Fibroblast of villous mesenchyme (primary cell): ENCODE measurements around the gene RAB3IL1. TPM values are rescaled to one million over a fixed set of nuclear protein-coding genes. Genes with fewer than 3 reads are reported as not detected.

Experiments used
- DNase-seq: peaks from one replicate; pipeline ENCODE4 v3.0.0-alpha.2; 2010; ENCODE audit warnings: low read depth
- H3K4me3 ChIP-seq: 2 replicates; pipeline ENCODE4 v1.5.1; 2011; ENCODE audit warnings: low read depth, mild to moderate bottlenecking, low read length
- CTCF ChIP-seq: IDR thresholded peaks from 2 replicates; pipeline ENCODE4 v1.5.1; 2012; ENCODE audit warnings: low read depth, mild to moderate bottlenecking, low read length; ENCODE audit not compliant: insufficient read depth
- total RNA-seq: library from RNA; depleted of rRNA; stranded (reverse); fragments of >200 nt; gene quantifications from 2 replicates; pipeline ENCODE4 v1.2.3, GENCODE V29; 2012

Gene RAB3IL1
- total RNA-seq, 1 donor, result 6.9 TPM

- peak; percentile 90 for TF ChIP-seq CTCF
- H3K4me3 ChIP-seq, result no peak overlapping the region
- peak; percentile 65 for DNase-seq
Measured at GRCh38 chr11:61897387-61898246, 19.7 kb downstream of the RAB3IL1 start.

DNA sequence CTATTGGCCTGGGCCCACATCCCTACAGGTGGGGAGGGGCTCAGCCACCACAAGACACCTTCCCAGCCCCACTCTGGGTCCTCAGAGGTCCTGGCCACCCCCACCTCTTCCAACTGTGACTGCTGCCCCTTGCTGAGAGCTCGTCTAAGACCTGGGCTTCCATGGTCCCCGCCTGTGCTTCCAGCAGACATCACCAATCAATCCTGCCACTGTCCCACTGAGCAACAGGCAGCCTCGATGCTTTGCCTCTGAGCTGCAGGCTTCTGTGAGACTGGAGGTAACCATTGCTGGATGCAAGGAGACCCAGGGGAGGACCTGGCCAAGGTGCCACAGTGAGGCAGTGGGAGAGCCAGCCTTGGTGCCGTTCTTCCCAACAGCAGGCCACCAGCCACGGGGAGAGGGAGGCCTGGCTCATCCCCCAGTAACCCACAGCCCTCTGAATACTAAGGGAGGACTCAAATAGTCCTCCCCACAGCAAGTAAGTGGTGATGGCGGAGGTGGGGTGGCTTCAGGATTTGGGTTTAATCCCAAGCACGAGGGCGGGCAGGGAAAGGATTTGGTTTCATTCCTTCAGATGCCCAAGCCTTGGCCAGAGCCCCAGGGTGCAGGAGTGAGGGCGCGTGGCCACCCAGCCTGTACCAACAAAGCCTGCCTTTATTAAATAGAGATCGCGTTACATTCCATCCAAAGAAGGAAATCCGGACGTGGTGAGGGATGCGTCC lies 20.5 kb downstream of the RAB3IL1 start:
- no peak for TF ChIP-seq CTCF
- no peak overlapping the region for H3K4me3 ChIP-seq
- DNase-seq, result no peak

GRCh38 chr11:61895718-61896059 lies 21.7 kb downstream of the RAB3IL1 start:
- no peak overlapping the region for H3K4me3 ChIP-seq
- no peak for DNase-seq
- TF ChIP-seq CTCF, result no peak

GRCh38 chr11:61895046-61895717 lies 22.2 kb downstream of the RAB3IL1 start:
- no peak for TF ChIP-seq CTCF
- no peak overlapping the region for H3K4me3 ChIP-seq
- DNase-seq, result peak; percentile 18

- no peak for TF ChIP-seq CTCF
- peak; percentile 82 for DNase-seq
- no peak overlapping the region for H3K4me3 ChIP-seq
Measured at GRCh38 chr11:61893981-61894380, 23.4 kb downstream of the RAB3IL1 start.

DNA sequence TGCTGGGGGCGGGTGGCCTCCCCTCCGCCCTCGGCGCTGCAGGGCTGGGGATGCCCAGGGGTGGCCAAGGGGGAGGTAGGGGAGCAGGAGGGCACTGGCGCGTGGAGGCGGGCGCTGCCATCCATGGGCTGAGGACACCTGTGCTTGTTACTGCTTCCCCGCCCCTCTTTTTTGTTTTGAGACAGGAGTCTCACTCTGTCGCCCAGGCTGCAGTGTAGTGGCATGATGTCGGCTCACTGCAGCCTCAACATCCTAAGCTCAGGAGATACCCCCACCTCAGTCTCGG lies 25.3 kb downstream of the RAB3IL1 start:
- TF ChIP-seq CTCF, result no peak
- H3K4me3 ChIP-seq, result peak overlapping the region; percentile 53
- no peak for DNase-seq
